ENCODE results near the gene PTPRM.

GRCh38 chr18:7742224-7742623, 175.1 kb downstream of the PTPRM start:
- no peak for TF ChIP-seq CTCF (IDR thresholded peaks at IDR 0.05; ENCODE audit: low read length)
- TF ChIP-seq EZH2 (optimal IDR thresholded peaks at IDR 0.05; ENCODE audit: low read depth, low read length): no peak
